ENCODE measurements around the gene KLF2. TPM values are rescaled to one million over a fixed set of nuclear protein-coding genes. Genes with fewer than 3 reads are reported as not detected.

KLF2 gene
- total RNA-seq, 1 donor from 2014 or later = 252 TPM

DNA sequence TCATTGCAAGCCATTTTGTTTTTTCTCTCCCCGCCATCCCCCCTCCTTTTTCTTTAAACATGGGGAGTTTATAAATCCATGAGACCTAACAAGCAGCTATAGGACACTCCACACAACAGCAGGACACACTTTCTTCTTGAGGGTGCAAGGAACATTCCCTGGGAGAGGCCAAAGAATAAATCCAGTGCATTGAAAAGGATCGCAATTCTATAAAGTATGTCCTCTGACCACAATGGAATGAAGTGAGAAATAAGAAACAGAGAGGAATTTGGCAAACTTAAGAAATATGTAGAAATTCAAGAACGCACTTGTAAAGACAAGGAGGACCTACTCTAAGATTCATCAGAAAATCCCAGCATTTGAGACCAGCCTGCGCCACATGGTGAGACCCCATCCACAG is 11.9 kb downstream of the KLF2 start:
- no peak for DNase-seq (ENCODE audit: extremely low spot score in 2 of 2)

DNA sequence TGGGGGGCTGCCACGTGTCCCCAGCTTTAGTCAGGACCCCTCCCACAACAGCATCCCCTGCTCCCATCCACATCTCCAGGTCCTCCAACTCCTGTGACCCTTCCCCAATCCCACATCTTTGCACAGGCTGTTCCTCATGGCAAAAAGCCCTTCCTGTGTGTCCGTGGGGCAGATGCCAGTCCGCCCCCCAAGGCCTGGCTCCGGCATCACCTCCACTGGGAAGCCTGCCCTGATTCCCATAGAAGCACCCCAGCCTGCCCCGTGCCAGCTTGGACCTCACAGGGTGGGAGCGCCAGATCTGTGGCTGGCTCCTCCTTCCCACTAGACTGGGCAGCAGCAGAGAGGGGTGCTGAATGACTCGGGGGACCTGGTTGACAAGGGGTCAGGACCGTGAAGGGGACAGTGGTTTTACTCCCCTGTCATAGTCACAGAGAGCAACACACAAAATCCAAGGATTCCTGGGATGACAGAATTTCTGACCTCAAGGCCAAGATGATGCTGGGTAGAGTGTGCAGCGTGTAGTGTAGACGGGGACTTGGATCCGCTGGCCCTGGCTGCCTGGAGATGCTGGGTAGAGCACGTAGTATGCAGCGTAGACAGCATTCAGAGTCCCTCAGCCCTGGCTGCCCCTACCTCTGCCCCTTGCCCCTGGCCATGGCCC is 13.3 kb downstream of the KLF2 start:
- H3K4me3 ChIP-seq = no peak overlapping the region
- peaks cover 25% of the 10 kb centered on the region for H3K4me1 ChIP-seq
- no peaks in the 10 kb centered on the region for H3K9me3 ChIP-seq
- no peaks in the 10 kb centered on the region for H3K36me3 ChIP-seq
- H3K27me3 ChIP-seq = no peaks in the 10 kb centered on the region
- TF ChIP-seq, protein P1, sequence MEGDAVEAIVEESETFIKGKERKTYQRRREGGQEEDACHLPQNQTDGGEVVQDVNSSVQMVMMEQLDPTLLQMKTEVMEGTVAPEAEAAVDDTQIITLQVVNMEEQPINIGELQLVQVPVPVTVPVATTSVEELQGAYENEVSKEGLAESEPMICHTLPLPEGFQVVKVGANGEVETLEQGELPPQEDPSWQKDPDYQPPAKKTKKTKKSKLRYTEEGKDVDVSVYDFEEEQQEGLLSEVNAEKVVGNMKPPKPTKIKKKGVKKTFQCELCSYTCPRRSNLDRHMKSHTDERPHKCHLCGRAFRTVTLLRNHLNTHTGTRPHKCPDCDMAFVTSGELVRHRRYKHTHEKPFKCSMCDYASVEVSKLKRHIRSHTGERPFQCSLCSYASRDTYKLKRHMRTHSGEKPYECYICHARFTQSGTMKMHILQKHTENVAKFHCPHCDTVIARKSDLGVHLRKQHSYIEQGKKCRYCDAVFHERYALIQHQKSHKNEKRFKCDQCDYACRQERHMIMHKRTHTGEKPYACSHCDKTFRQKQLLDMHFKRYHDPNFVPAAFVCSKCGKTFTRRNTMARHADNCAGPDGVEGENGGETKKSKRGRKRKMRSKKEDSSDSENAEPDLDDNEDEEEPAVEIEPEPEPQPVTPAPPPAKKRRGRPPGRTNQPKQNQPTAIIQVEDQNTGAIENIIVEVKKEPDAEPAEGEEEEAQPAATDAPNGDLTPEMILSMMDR (IDR thresholded peaks at IDR 0.05) = no peak
- TF ChIP-seq POLR2A (IDR thresholded peaks at IDR 0.05) = no peak
- TF ChIP-seq POLR2AphosphoS5 (IDR thresholded peaks at IDR 0.05; ENCODE audit: insufficient read depth in 1 of 2, low read depth in 1 of 2) = no peak
- DNase-seq (ENCODE audit: extremely low spot score in 2 of 2) = no peak
- H3K27ac ChIP-seq = no peak overlapping the region
- intact Hi-C loops (cut with DNase I) = no loop called here

More for the DNA sequence above, 11.9 kb downstream of the KLF2 start:
- no peak for TF ChIP-seq POLR2A (IDR thresholded peaks at IDR 0.05)
- no peak for TF ChIP-seq POLR2AphosphoS5 (IDR thresholded peaks at IDR 0.05; ENCODE audit: insufficient read depth in 1 of 2, low read depth in 1 of 2)
- TF ChIP-seq, protein P1 (IDR thresholded peaks at IDR 0.05) = no peak
- intact Hi-C loops (cut with DNase I) = no loop called here
- Histone ChIP-seq H3K36me3 (no peaks in the 10 kb centered on the region), H3K4me1 (peaks cover 14% of the 10 kb centered on the region), H3K27me3 (no peaks in the 10 kb centered on the region), H3K4me3 (no peak overlapping the region), H3K9me3 (no peaks in the 10 kb centered on the region), H3K27ac (no peak overlapping the region)

DNA sequence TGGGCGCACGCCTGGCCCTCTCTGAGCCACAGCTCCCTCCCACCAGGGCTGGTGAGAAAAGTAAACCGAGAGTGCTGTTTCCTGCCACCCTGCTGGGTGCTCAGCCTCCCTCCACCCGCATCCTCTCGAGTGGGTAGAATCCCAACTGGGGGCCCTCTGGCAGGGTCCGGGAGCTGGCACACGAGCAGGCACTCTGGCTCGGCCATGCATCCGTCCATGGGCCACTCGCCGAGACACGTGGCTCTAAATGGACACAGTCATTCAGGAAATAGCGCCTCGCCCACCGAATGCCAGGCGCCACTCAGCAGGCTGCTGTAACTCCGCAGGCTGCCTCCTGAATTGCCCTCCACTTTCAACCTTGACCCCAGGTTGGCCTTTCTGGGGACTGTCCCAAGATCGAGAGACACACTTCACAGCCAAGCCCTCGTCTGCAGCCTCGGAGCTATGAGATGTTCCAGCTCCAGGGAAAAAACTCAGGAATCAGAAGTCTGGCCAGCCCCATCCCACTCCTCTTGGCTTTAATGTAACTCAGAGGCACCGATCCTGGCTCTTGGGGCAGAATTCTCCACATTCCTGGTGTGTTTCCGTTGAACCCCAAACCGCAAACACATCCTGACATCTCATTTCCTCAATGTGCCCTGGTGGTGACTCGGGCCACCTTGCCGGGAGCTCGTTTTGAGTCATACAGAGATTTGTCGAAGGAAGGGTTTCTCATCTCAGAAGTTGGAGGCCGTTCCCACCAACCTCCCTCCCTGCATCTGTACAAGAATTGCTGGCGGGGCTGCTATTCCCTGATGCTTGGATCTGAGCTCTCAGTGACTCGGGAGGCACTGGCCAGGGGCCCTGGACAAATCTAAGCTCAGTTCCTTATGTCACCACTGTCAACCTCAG is 14.1 kb downstream of the KLF2 start:
- no peaks in the 10 kb centered on the region for H3K9me3 ChIP-seq
- H3K27me3 ChIP-seq = no peaks in the 10 kb centered on the region
- intact Hi-C loops (cut with DNase I) = no loop called here
- TF ChIP-seq POLR2AphosphoS5 (IDR thresholded peaks at IDR 0.05; ENCODE audit: insufficient read depth in 1 of 2, low read depth in 1 of 2) = no peak
- no peak for TF ChIP-seq POLR2A (IDR thresholded peaks at IDR 0.05)
- TF ChIP-seq, protein P1 (IDR thresholded peaks at IDR 0.05) = no peak
- H3K4me3 ChIP-seq = no peak overlapping the region
- peaks cover 25% of the 10 kb centered on the region for H3K4me1 ChIP-seq
- no peak overlapping the region for H3K27ac ChIP-seq
- DNase-seq (ENCODE audit: extremely low spot score in 2 of 2) = no peak
- no peaks in the 10 kb centered on the region for H3K36me3 ChIP-seq

DNA sequence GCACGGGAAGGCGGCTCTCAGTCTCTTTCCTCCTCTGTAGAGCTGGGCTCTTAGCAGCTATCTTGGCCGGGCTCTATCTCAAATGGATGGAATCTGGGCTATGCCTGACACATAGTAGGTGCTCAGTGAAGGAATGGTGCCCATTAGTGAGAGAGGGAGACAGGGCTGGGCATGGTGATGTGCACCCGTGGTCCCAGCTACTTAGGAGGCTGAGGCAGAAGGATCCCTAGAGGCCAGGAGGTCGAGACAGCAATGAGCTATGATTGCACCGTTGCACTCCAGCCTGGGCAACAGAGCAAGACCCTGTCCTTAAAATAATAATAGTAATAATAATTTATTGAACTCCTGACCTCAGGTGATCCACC is 14.7 kb downstream of the KLF2 start:
- H3K4me1 ChIP-seq = peaks cover 25% of the 10 kb centered on the region

More for the DNA sequence above, 14.7 kb downstream of the KLF2 start:
- no peaks in the 10 kb centered on the region for H3K36me3 ChIP-seq
- H3K9me3 ChIP-seq = no peaks in the 10 kb centered on the region
- H3K27me3 ChIP-seq = no peaks in the 10 kb centered on the region
- no peak for DNase-seq (ENCODE audit: extremely low spot score in 2 of 2)
- TF ChIP-seq POLR2AphosphoS5 (IDR thresholded peaks at IDR 0.05; ENCODE audit: insufficient read depth in 1 of 2, low read depth in 1 of 2) (no peak), POLR2A (IDR thresholded peaks at IDR 0.05) (no peak)
- TF ChIP-seq, protein P1 (IDR thresholded peaks at IDR 0.05) = no peak
- no peak overlapping the region for H3K4me3 ChIP-seq
- no peak overlapping the region for H3K27ac ChIP-seq
- intact Hi-C loops (cut with DNase I) = no loop called here
